Left kidney (tissue), 8 donors: ENCODE results near the gene DMRT3. TPM values are rescaled to one million over a fixed set of nuclear protein-coding genes. Genes with fewer than 3 reads are reported as not detected.

ENCODE experiments used
- DNase-seq: peaks from one replicate; pipeline ENCODE4 v3.0.0-alpha.2; 2013
- long read RNA-seq, 8 donors: transcript quantifications; one replicate each; lab custom pipeline, GENCODE V29; 2026
- polyA plus RNA-seq: library from polyadenylated mRNA; unstranded; fragments of 120-200 nt; gene quantifications from one replicate; pipeline ENCODE4 v1.2.1, GENCODE V29; 2013; ENCODE audit not compliant: insufficient read length

DMRT3 gene
- polyA plus RNA-seq: 1.5 TPM
- long read RNA-seq, donor 1: 0 reads
- long read RNA-seq, donor 2: 0 reads
- long read RNA-seq, donor 3, partial matches to known transcripts: 0 of 1 reads
- long read RNA-seq, donor 3, other reads (novel, unspliced or antisense): 0 of 1 reads
- long read RNA-seq, donor 4: 0 reads
- long read RNA-seq, donor 5: 0 reads
- long read RNA-seq, donor 6, partial matches to known transcripts: 0 of 4 reads
- long read RNA-seq, donor 6, other reads (novel, unspliced or antisense): 0 of 4 reads
- long read RNA-seq, donor 7, partial matches to known transcripts: 0 of 3 reads
- long read RNA-seq, donor 7, other reads (novel, unspliced or antisense): 0 of 3 reads
- long read RNA-seq, donor 8: 0 reads

- no peak for DNase-seq
Observed at GRCh38 chr9:976258-976942, at the start of gene DMRT3. TSS of gene DMRT3 (plus strand) at chr9:976655. CDS start at chr9:977002, 347 bp downstream.

- no peak for DNase-seq
Observed at GRCh38 chr9:926976-927375, 49.5 kb upstream of the DMRT3 start.

GRCh38 chr9:928363-929042 is 48.0 kb upstream of the DMRT3 start:
- DNase-seq: peak; percentile 56

- DNase-seq: no peak
Observed at GRCh38 chr9:929719-930118, 46.7 kb upstream of the DMRT3 start.

- no peak for DNase-seq
Observed at GRCh38 chr9:933356-933755, 43.1 kb upstream of the DMRT3 start.

GRCh38 chr9:935348-935965 is 41.0 kb upstream of the DMRT3 start:
- DNase-seq: no peak

GRCh38 chr9:942805-943580 is 33.5 kb upstream of the DMRT3 start:
- no peak for DNase-seq

- no peak for DNase-seq
Observed at GRCh38 chr9:947985-948384, 28.5 kb upstream of the DMRT3 start.

GRCh38 chr9:948497-948896 is 28.0 kb upstream of the DMRT3 start:
- no peak for DNase-seq

- no peak for DNase-seq
Observed at GRCh38 chr9:950139-950538, 26.3 kb upstream of the DMRT3 start.

GRCh38 chr9:952546-952945 is 23.9 kb upstream of the DMRT3 start:
- peak; percentile 33 for DNase-seq

GRCh38 chr9:959105-959504 is 17.4 kb upstream of the DMRT3 start:
- DNase-seq: no peak

GRCh38 chr9:959914-960313 is 16.5 kb upstream of the DMRT3 start:
- no peak for DNase-seq

- no peak for DNase-seq
Observed at GRCh38 chr9:962023-962422, 14.4 kb upstream of the DMRT3 start.

GRCh38 chr9:965497-965896 is 11.0 kb upstream of the DMRT3 start:
- DNase-seq: no peak

GRCh38 chr9:966870-967269 is 9.6 kb upstream of the DMRT3 start:
- DNase-seq: no peak

GRCh38 chr9:967436-967835 is 9.0 kb upstream of the DMRT3 start:
- DNase-seq: no peak

- DNase-seq: no peak
Observed at GRCh38 chr9:967903-968641, 8.4 kb upstream of the DMRT3 start.

GRCh38 chr9:969310-970150 is 6.9 kb upstream of the DMRT3 start:
- DNase-seq: no peak
